NCI-H1436 treated with DMSO at 0.1 percent for 48 hours (cell line): ENCODE results near the gene PEPD.
"Not testable (repeated sequence)": the region's sequence is repeated elsewhere in the genome, so short reads cannot be mapped to it uniquely, and the experiment has no call there.

Source experiments
- DNase-seq: peaks from one replicate; lab custom pipeline; 2025; lab: John Stamatoyannopoulos, UW

The PEPD gene

GRCh38 chr19:33497131-33497777, 24.3 kb downstream of the PEPD start:
- no peak for DNase-seq

GRCh38 chr19:33496038-33496895, 25.3 kb downstream of the PEPD start:
- DNase-seq, result no peak

GRCh38 chr19:33493401-33494275, 28.0 kb downstream of the PEPD start:
- no peak for DNase-seq

- no peak for DNase-seq
Observed at GRCh38 chr19:33492951-33493350, 28.6 kb downstream of the PEPD start.

- no peak for DNase-seq
Observed at GRCh38 chr19:33492090-33492489, 29.5 kb downstream of the PEPD start.

GRCh38 chr19:33490596-33490995, 31.0 kb downstream of the PEPD start:
- DNase-seq, result not testable (repeated sequence)

- DNase-seq, result no peak
Observed at GRCh38 chr19:33490041-33490451, 31.5 kb downstream of the PEPD start.

GRCh38 chr19:33488826-33489225, 32.8 kb downstream of the PEPD start:
- DNase-seq, result no peak

- no peak for DNase-seq
Observed at GRCh38 chr19:33487901-33488800, 33.4 kb downstream of the PEPD start.

GRCh38 chr19:33486936-33487811, 34.4 kb downstream of the PEPD start:
- no peak for DNase-seq

- no peak for DNase-seq
Observed at GRCh38 chr19:33486407-33486806, 35.2 kb downstream of the PEPD start.

GRCh38 chr19:33484226-33484774, 37.3 kb downstream of the PEPD start:
- DNase-seq, result no peak

- no peak for DNase-seq
Observed at GRCh38 chr19:33482476-33482875, 39.1 kb downstream of the PEPD start.

GRCh38 chr19:33481863-33482262, 39.7 kb downstream of the PEPD start:
- no peak for DNase-seq

GRCh38 chr19:33479570-33479969, 42.0 kb downstream of the PEPD start:
- not testable (repeated sequence) for DNase-seq

- DNase-seq, result no peak
Observed at GRCh38 chr19:33477781-33478180, 43.8 kb downstream of the PEPD start.

GRCh38 chr19:33476151-33476707, 45.4 kb downstream of the PEPD start:
- no peak for DNase-seq

- DNase-seq, result no peak
Observed at GRCh38 chr19:33473653-33474305, 47.8 kb downstream of the PEPD start.
